ENCODE data around the gene SLC9A9.

SLC9A9 gene

GRCh38 chr3:143332026-143332425 lies 516.2 kb downstream of the SLC9A9 start:
- Mint-ChIP-seq H3K4me3 (no peak overlapping the region), H3K36me3 (ENCODE audit: insufficient read depth) (no peaks in the 10 kb centered on the region), H3K27me3 (no peaks in the 10 kb centered on the region), H3K27ac (ENCODE audit: low read depth) (no peak overlapping the region), H3K4me1 (peaks cover 5% of the 10 kb centered on the region), H3K9me3 (no peaks in the 10 kb centered on the region)
- DNase-seq (ENCODE audit: low spot score in 2 of 2) (no peak), ATAC-seq (replicated peaks; ENCODE audit: extremely low read depth, poor library complexity, severe bottlenecking) (no peak)

- no peak for ATAC-seq (replicated peaks; ENCODE audit: extremely low read depth, poor library complexity, severe bottlenecking)
- Mint-ChIP-seq H3K27me3 (no peaks in the 10 kb centered on the region), H3K4me1 (peaks cover 5% of the 10 kb centered on the region), H3K9me3 (no peaks in the 10 kb centered on the region), H3K36me3 (ENCODE audit: insufficient read depth) (peaks cover 1% of the 10 kb centered on the region), H3K27ac (ENCODE audit: low read depth) (no peak overlapping the region), H3K4me3 (no peak overlapping the region)
- DNase-seq (ENCODE audit: low spot score in 2 of 2) = no peak
These were observed 516.9 kb downstream of the SLC9A9 start for GRCh38 chr3:143331350-143331749.

GRCh38 chr3:143330296-143330868 lies 517.9 kb downstream of the SLC9A9 start:
- no peaks in the 10 kb centered on the region for H3K27me3 Mint-ChIP-seq
- no peak overlapping the region for H3K4me3 Mint-ChIP-seq
- no peak for ATAC-seq (replicated peaks; ENCODE audit: extremely low read depth, poor library complexity, severe bottlenecking)
- peaks cover 5% of the 10 kb centered on the region for H3K4me1 Mint-ChIP-seq
- peaks cover 1% of the 10 kb centered on the region for H3K36me3 Mint-ChIP-seq (ENCODE audit: insufficient read depth)
- H3K9me3 Mint-ChIP-seq = no peaks in the 10 kb centered on the region
- no peak overlapping the region for H3K27ac Mint-ChIP-seq (ENCODE audit: low read depth)
- DNase-seq (ENCODE audit: low spot score in 2 of 2) = no peak

GRCh38 chr3:143329567-143330211 lies 518.6 kb downstream of the SLC9A9 start:
- Mint-ChIP-seq H3K36me3 (ENCODE audit: insufficient read depth) (peaks cover 1% of the 10 kb centered on the region), H3K4me1 (peaks cover 5% of the 10 kb centered on the region), H3K4me3 (no peak overlapping the region), H3K9me3 (no peaks in the 10 kb centered on the region), H3K27ac (ENCODE audit: low read depth) (no peak overlapping the region), H3K27me3 (no peaks in the 10 kb centered on the region)
- no peak for ATAC-seq (replicated peaks; ENCODE audit: extremely low read depth, poor library complexity, severe bottlenecking)
- no peak for DNase-seq (ENCODE audit: low spot score in 2 of 2)

- ATAC-seq (replicated peaks; ENCODE audit: extremely low read depth, poor library complexity, severe bottlenecking) = no peak
- no peak overlapping the region for H3K27ac Mint-ChIP-seq (ENCODE audit: low read depth)
- H3K9me3 Mint-ChIP-seq = no peaks in the 10 kb centered on the region
- H3K36me3 Mint-ChIP-seq (ENCODE audit: insufficient read depth) = peaks cover 1% of the 10 kb centered on the region
- DNase-seq (ENCODE audit: low spot score in 2 of 2) = no peak
- H3K4me1 Mint-ChIP-seq = peaks cover 5% of the 10 kb centered on the region
- no peak overlapping the region for H3K4me3 Mint-ChIP-seq
- no peaks in the 10 kb centered on the region for H3K27me3 Mint-ChIP-seq
These were observed 519.8 kb downstream of the SLC9A9 start for GRCh38 chr3:143328451-143328850.

- Mint-ChIP-seq H3K27ac (ENCODE audit: low read depth) (no peak overlapping the region), H3K4me1 (peaks cover 5% of the 10 kb centered on the region), H3K36me3 (ENCODE audit: insufficient read depth) (peaks cover 1% of the 10 kb centered on the region), H3K4me3 (no peak overlapping the region), H3K9me3 (no peaks in the 10 kb centered on the region), H3K27me3 (no peaks in the 10 kb centered on the region)
- no peak for DNase-seq (ENCODE audit: low spot score in 2 of 2)
- no peak for ATAC-seq (replicated peaks; ENCODE audit: extremely low read depth, poor library complexity, severe bottlenecking)
These were observed 521.1 kb downstream of the SLC9A9 start for GRCh38 chr3:143326983-143327778.

GRCh38 chr3:143321058-143321769 lies 527.1 kb downstream of the SLC9A9 start:
- Mint-ChIP-seq H3K4me3 (no peak overlapping the region), H3K9me3 (no peaks in the 10 kb centered on the region), H3K4me1 (peaks cover 7% of the 10 kb centered on the region), H3K36me3 (ENCODE audit: insufficient read depth) (no peaks in the 10 kb centered on the region), H3K27me3 (no peaks in the 10 kb centered on the region), H3K27ac (ENCODE audit: low read depth) (no peak overlapping the region)
- ATAC-seq (replicated peaks; ENCODE audit: extremely low read depth, poor library complexity, severe bottlenecking) (no peak), DNase-seq (ENCODE audit: low spot score in 2 of 2) (no peak)

GRCh38 chr3:143315766-143316165 lies 532.5 kb downstream of the SLC9A9 start:
- ATAC-seq (replicated peaks; ENCODE audit: extremely low read depth, poor library complexity, severe bottlenecking) (no peak), DNase-seq (ENCODE audit: low spot score in 2 of 2) (no peak)
- H3K4me1 Mint-ChIP-seq = peaks cover 5% of the 10 kb centered on the region
- H3K9me3 Mint-ChIP-seq = no peaks in the 10 kb centered on the region
- no peaks in the 10 kb centered on the region for H3K36me3 Mint-ChIP-seq (ENCODE audit: insufficient read depth)
- H3K27me3 Mint-ChIP-seq = no peaks in the 10 kb centered on the region
- H3K27ac Mint-ChIP-seq (ENCODE audit: low read depth) = no peak overlapping the region
- no peak overlapping the region for H3K4me3 Mint-ChIP-seq

- Mint-ChIP-seq H3K9me3 (no peaks in the 10 kb centered on the region), H3K36me3 (ENCODE audit: insufficient read depth) (no peaks in the 10 kb centered on the region), H3K4me3 (no peak overlapping the region), H3K4me1 (no peaks in the 10 kb centered on the region), H3K27ac (ENCODE audit: low read depth) (no peak overlapping the region), H3K27me3 (no peaks in the 10 kb centered on the region)
- ATAC-seq (replicated peaks; ENCODE audit: extremely low read depth, poor library complexity, severe bottlenecking) = no peak
- no peak for DNase-seq (ENCODE audit: low spot score in 2 of 2)
These were observed 533.8 kb downstream of the SLC9A9 start for GRCh38 chr3:143314251-143315093.

- Mint-ChIP-seq H3K36me3 (ENCODE audit: insufficient read depth) (no peaks in the 10 kb centered on the region), H3K27me3 (no peaks in the 10 kb centered on the region), H3K27ac (ENCODE audit: low read depth) (no peak overlapping the region), H3K9me3 (no peaks in the 10 kb centered on the region), H3K4me1 (no peaks in the 10 kb centered on the region), H3K4me3 (no peak overlapping the region)
- DNase-seq (ENCODE audit: low spot score in 2 of 2) (no peak), ATAC-seq (replicated peaks; ENCODE audit: extremely low read depth, poor library complexity, severe bottlenecking) (no peak)
These were observed 534.4 kb downstream of the SLC9A9 start for GRCh38 chr3:143313893-143314188.

- Mint-ChIP-seq H3K4me1 (no peaks in the 10 kb centered on the region), H3K9me3 (no peaks in the 10 kb centered on the region), H3K27ac (ENCODE audit: low read depth) (no peak overlapping the region), H3K4me3 (no peak overlapping the region), H3K36me3 (ENCODE audit: insufficient read depth) (no peaks in the 10 kb centered on the region), H3K27me3 (no peaks in the 10 kb centered on the region)
- DNase-seq (ENCODE audit: low spot score in 2 of 2) = no peak
- ATAC-seq (replicated peaks; ENCODE audit: extremely low read depth, poor library complexity, severe bottlenecking) = no peak
These were observed 535.0 kb downstream of the SLC9A9 start for GRCh38 chr3:143313025-143313892.
